Suprapubic skin (tissue), 4 donors: ENCODE data around the gene FARS2. TPM values are rescaled to one million over a fixed set of nuclear protein-coding genes. Genes with fewer than 3 reads are reported as not detected.

Source experiments
- DNase-seq, 2 donors: peaks; one replicate each; pipeline ENCODE4 v3.0.0-alpha.2; 2019; ENCODE audit warnings: low spot score in 2 of 2
- H3K27ac ChIP-seq: fragments of 200-600 bp; sonication (generic); one replicate; pipeline ENCODE4 v1.5.1; 2019
- H3K27me3 ChIP-seq: fragments of 200-600 bp; sonication (generic); one replicate; pipeline ENCODE4 v1.5.1; 2019
- H3K36me3 ChIP-seq: fragments of 200-600 bp; sonication (generic); one replicate; pipeline ENCODE4 v1.5.1; 2019
- H3K4me1 ChIP-seq: fragments of 200-600 bp; sonication (generic); one replicate; pipeline ENCODE4 v1.5.1; 2019
- H3K4me3 ChIP-seq: fragments of 200-600 bp; sonication (generic); one replicate; pipeline ENCODE4 v1.5.1; 2019; ENCODE audit warnings: mild to moderate bottlenecking
- H3K9me3 ChIP-seq: fragments of 200-600 bp; sonication (generic); one replicate; pipeline ENCODE4 v1.5.1; 2019
- EP300 ChIP-seq: sonication (generic); formaldehyde crosslinking; IDR thresholded peaks from one replicate; pipeline ENCODE4 v1.6.1; 2017; ENCODE audit warnings: antibody characterized with exemption
- POLR2A ChIP-seq, 2 donors: fragments of 450-650 bp; IDR thresholded peaks; one replicate each; pipeline ENCODE4 v1.6.1; 2017; ENCODE audit warnings: antibody characterized with exemption in 2 of 2, mild to moderate bottlenecking in 2 of 2, moderate library complexity in 2 of 2
- POLR2AphosphoS5 ChIP-seq, 3 donors: sonication (generic); formaldehyde crosslinking; IDR thresholded peaks; one replicate each; pipeline ENCODE4 v1.6.1; 2017; ENCODE audit warnings: antibody characterized with exemption in 3 of 3
- WGBS: methylation state at CpG from one replicate; pipeline ENCODE4 v1.1.5; 2018; 5-methylcytosine and 5-hydroxymethylcytosine counted together
- total RNA-seq, 4 donors: library from RNA; depleted of rRNA; stranded (reverse); fragments of >200 nt; gene quantifications; one replicate each; pipeline ENCODE4 v1.1.0, GENCODE V29; 2016
- TF ChIP-seq, protein P1 (sequence below), 2 donors: fragments of 200-600 bp in 1 of 2; fragments of 450-650 bp in 1 of 2; sonication (generic) in 1 of 2; IDR thresholded peaks; one replicate each; pipeline ENCODE4 v1.5.1; 2016 to 2019; ENCODE audit warnings: antibody characterized with exemption in 2 of 2, mild to moderate bottlenecking in 1 of 2, moderate library complexity in 1 of 2

FARS2 gene
- total RNA-seq, 4 donors from 2014 or later, result 15.0 to 22.4 (median 20.1) TPM

- H3K4me1 ChIP-seq, result no peaks in the 10 kb centered on the region
- H3K27ac ChIP-seq, result no peak overlapping the region
- no peak overlapping the region for H3K4me3 ChIP-seq
- no peaks in the 10 kb centered on the region for H3K36me3 ChIP-seq
- no peaks in the 10 kb centered on the region for H3K27me3 ChIP-seq
- H3K9me3 ChIP-seq, result no peaks in the 10 kb centered on the region
- no peak for DNase-seq
- TF ChIP-seq, protein P1, sequence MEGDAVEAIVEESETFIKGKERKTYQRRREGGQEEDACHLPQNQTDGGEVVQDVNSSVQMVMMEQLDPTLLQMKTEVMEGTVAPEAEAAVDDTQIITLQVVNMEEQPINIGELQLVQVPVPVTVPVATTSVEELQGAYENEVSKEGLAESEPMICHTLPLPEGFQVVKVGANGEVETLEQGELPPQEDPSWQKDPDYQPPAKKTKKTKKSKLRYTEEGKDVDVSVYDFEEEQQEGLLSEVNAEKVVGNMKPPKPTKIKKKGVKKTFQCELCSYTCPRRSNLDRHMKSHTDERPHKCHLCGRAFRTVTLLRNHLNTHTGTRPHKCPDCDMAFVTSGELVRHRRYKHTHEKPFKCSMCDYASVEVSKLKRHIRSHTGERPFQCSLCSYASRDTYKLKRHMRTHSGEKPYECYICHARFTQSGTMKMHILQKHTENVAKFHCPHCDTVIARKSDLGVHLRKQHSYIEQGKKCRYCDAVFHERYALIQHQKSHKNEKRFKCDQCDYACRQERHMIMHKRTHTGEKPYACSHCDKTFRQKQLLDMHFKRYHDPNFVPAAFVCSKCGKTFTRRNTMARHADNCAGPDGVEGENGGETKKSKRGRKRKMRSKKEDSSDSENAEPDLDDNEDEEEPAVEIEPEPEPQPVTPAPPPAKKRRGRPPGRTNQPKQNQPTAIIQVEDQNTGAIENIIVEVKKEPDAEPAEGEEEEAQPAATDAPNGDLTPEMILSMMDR (IDR thresholded peaks at IDR 0.05), result no peak
- TF ChIP-seq EP300 (no peak), POLR2AphosphoS5 (IDR thresholded peaks at IDR 0.05) (no peak), POLR2A (IDR thresholded peaks at IDR 0.05) (no peak)
- WGBS, result 80% methylated on average over 10 of the region's 11 CpGs
These were observed 33.3 kb downstream of the FARS2 start for GRCh38 chr6:5294392-5295211.

DNA sequence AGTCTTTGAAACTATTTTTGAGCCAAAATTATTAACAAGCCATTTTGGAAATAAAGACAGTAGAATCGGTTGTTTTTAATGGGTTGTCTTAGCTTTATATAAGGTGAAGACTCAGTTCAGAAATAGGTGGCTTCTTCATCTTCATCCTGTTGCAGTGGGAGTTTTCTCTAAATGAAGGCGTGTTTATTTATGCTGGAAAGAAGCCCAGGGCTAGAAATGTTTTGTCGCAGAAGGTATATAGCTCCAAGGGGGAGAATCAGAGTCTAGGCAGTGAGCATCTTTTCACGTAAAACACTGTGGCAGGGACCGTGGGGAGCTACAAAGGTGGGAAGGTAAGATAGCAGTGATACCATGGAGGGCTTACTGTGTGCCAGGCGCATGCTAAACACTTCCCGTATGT lies 34.3 kb downstream of the FARS2 start:
- Histone ChIP-seq H3K27ac (no peak overlapping the region), H3K4me1 (no peaks in the 10 kb centered on the region), H3K36me3 (no peaks in the 10 kb centered on the region), H3K4me3 (no peak overlapping the region), H3K27me3 (no peaks in the 10 kb centered on the region), H3K9me3 (no peaks in the 10 kb centered on the region)
- DNase-seq, result no peak
- WGBS, result 75% methylated on average over 7 of the region's 7 CpGs
- TF ChIP-seq, protein P1 (IDR thresholded peaks at IDR 0.05), result no peak
- TF ChIP-seq EP300 (no peak), POLR2A (IDR thresholded peaks at IDR 0.05) (no peak), POLR2AphosphoS5 (IDR thresholded peaks at IDR 0.05) (no peak)

- H3K4me3 ChIP-seq, result no peak overlapping the region
- H3K27me3 ChIP-seq, result no peaks in the 10 kb centered on the region
- no peak overlapping the region for H3K27ac ChIP-seq
- H3K4me1 ChIP-seq, result peaks cover 18% of the 10 kb centered on the region
- DNase-seq, result no peak
- no peaks in the 10 kb centered on the region for H3K36me3 ChIP-seq
- WGBS, result 54% methylated on average over 1 of the region's 1 CpG
- TF ChIP-seq POLR2AphosphoS5 (IDR thresholded peaks at IDR 0.05) (no peak), EP300 (no peak), POLR2A (IDR thresholded peaks at IDR 0.05) (no peak)
- TF ChIP-seq, protein P1 (IDR thresholded peaks at IDR 0.05), result no peak
- H3K9me3 ChIP-seq, result no peaks in the 10 kb centered on the region
These were observed 39.0 kb downstream of the FARS2 start for GRCh38 chr6:5300206-5300764.

DNA sequence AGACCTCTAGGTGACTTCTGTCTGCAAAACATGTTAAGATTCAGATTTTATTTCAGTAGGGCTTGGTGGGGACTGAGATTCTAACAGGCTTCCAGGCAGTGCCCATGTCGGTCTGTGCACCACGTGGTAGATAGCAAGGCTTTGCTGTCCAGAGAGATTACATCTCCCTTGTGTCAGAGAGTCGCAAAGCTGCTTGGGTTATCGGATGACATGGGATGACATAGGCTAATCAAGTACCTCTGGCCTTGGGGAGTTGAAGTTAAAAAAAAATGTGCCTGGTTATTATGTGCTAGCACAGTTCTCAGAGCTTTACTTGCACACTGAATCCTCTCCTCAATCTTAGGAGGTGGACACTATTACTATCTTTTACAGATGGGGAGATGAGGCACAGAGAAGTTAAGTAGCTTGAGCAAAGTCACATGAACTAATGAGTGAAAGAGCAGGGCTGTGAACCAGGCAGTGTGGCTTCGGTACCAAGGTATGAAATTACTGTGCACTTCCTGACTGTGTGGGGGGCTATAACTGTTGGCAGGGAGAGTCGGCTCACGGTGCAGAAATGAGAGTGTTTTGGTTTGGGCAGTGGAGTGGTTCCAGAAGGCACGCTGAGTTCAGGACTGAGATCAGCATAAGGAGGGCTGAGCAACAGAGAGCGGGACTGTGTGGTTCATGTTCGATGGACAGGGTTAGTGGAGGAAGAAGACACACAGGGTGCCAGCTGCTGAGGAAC lies 41.1 kb downstream of the FARS2 start:
- 63% methylated on average over 10 of the region's 10 CpGs for WGBS
- Histone ChIP-seq H3K27ac (no peak overlapping the region), H3K9me3 (no peaks in the 10 kb centered on the region), H3K36me3 (no peaks in the 10 kb centered on the region), H3K4me1 (peaks cover 18% of the 10 kb centered on the region), H3K27me3 (no peaks in the 10 kb centered on the region), H3K4me3 (no peak overlapping the region)
- TF ChIP-seq, protein P1 (IDR thresholded peaks at IDR 0.05), result no peak
- TF ChIP-seq POLR2A (IDR thresholded peaks at IDR 0.05) (no peak), POLR2AphosphoS5 (IDR thresholded peaks at IDR 0.05) (no peak), EP300 (no peak)
- no peak for DNase-seq
